ENCODE data around the gene HBP1.

- TF ChIP-seq CTCF (IDR thresholded peaks at IDR 0.05) (no peak), FOXP4 (CRISPR knock-in tag; IDR thresholded peaks at IDR 0.05) (no peak), FOXJ3 (CRISPR knock-in tag; IDR thresholded peaks at IDR 0.05; ENCODE audit: borderline replicate concordance) (no peak), TEAD1 (CRISPR knock-in tag; IDR thresholded peaks at IDR 0.05) (no peak), NR1H2 (CRISPR knock-in tag; IDR thresholded peaks at IDR 0.05) (no peak), ZNF396 (CRISPR knock-in tag; IDR thresholded peaks at IDR 0.05; ENCODE audit: borderline replicate concordance) (no peak), NFYB (CRISPR knock-in tag; conservative IDR thresholded peaks at IDR 0.05; ENCODE audit: low read depth) (no peak), IRF2 (CRISPR knock-in tag; IDR thresholded peaks at IDR 0.05; ENCODE audit: borderline replicate concordance, low read depth) (no peak)
- TF ChIP-seq, protein P1, sequence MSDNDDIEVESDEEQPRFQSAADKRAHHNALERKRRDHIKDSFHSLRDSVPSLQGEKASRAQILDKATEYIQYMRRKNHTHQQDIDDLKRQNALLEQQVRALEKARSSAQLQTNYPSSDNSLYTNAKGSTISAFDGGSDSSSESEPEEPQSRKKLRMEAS (CRISPR knock-in tag; IDR thresholded peaks at IDR 0.05), result no peak
- TF ChIP-seq, protein P2, sequence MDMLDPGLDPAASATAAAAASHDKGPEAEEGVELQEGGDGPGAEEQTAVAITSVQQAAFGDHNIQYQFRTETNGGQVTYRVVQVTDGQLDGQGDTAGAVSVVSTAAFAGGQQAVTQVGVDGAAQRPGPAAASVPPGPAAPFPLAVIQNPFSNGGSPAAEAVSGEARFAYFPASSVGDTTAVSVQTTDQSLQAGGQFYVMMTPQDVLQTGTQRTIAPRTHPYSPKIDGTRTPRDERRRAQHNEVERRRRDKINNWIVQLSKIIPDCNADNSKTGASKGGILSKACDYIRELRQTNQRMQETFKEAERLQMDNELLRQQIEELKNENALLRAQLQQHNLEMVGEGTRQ (CRISPR knock-in tag; IDR thresholded peaks at IDR 0.05), result no peak
Observed at GRCh38 chr7:107208024-107208521, 39.3 kb downstream of the HBP1 start.
